ENCODE measurements around the gene MT1G. TPM values are rescaled to one million over a fixed set of nuclear protein-coding genes. Genes with fewer than 3 reads are reported as not detected.

MT1G gene
- total RNA-seq, 1 donor: 5.9 TPM

DNA sequence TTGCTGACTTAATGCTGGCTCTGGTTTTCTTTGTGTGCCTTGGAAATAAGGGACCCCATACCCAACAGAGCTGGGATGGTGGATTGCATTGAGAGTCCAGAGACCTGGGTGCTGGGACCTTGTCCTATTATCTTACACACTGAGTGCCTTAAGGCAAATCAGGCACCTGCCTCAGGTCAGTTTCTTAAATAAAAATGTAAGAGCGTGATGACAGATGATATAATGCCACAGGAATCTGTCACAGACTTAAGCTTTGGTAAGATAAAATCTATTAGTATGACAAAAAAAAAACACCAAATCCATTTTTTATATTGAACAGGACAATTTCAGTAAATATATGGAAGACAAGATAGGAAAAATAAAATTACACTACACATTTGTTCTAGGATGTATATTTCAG, 27.8 kb downstream of the MT1G start:
- DNase-seq (ENCODE audit: low read depth in 2 of 3, low spot score in 2 of 3): no peak

DNA sequence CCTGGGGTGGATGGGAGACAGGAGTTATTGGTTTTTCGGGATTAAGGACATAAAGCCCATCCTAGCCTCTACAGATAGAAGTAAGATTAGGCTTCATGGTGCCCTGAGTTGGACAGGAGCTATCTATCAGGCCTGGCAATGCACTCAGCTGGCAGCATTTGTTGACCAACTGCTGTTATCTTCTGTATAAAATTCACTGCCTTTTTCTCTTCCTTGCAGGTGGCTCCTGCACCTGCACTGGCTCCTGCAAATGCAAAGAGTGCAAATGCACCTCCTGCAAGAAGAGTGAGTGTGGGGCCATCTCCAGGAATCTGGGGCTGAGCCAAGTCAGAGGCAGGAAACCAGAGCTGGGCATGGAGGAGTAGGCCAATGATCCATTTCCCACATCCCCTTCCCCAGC, 28.8 kb downstream of the MT1G start:
- DNase-seq (ENCODE audit: low read depth in 2 of 3, low spot score in 2 of 3): no peak

DNA sequence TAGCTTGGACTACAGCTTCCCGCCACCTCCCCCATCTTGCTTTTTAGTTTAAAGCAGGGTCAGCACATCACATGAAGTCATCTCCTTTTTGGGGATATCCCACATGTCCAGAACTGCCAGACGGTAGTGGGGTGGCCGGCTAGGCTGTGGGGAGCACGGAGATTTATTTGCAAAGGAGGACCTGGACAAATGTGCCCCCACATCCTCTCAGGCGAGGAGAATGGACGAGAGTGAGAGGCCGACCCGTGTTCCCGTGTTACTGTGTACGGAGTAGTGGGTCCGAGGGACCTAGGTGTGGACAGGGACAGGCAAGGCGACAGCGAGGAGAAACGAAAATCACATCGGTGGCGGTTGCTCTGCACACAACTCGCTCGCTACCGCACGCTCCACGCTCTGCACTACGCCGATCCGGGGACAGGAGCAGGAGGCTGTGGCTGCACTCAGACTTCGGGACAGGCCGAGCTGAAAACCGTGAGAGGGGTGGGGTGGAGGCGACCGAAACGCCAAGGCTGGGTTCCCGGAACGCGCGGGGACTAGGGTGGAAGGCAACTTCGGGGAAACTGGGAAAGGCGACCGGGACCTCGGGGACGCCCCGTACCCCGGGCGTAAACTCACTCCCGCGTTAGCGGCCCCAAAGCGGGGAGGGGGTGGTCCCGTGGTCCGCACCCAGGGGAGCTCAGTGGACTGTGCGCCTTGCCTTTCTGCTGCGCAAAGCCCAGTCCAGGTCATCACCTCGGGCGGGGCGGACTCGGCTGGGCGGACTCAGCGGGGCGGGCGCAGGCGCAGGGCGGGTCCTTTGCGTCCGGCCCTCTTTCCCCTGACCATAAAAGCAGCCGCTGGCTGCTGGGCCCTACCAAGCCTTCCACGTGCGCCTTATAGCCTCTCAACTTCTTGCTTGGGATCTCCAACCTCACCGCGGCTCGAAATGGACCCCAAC, 29.8 kb downstream of the MT1G start, which contains the start of gene MT1A:
TSS of gene MT1A (plus strand) at position 853 of the 937 bp plus-strand sequence. CDS start at position 926, 73 bp downstream.
- DNase-seq (ENCODE audit: low read depth in 2 of 3, low spot score in 2 of 3): no peak

DNA sequence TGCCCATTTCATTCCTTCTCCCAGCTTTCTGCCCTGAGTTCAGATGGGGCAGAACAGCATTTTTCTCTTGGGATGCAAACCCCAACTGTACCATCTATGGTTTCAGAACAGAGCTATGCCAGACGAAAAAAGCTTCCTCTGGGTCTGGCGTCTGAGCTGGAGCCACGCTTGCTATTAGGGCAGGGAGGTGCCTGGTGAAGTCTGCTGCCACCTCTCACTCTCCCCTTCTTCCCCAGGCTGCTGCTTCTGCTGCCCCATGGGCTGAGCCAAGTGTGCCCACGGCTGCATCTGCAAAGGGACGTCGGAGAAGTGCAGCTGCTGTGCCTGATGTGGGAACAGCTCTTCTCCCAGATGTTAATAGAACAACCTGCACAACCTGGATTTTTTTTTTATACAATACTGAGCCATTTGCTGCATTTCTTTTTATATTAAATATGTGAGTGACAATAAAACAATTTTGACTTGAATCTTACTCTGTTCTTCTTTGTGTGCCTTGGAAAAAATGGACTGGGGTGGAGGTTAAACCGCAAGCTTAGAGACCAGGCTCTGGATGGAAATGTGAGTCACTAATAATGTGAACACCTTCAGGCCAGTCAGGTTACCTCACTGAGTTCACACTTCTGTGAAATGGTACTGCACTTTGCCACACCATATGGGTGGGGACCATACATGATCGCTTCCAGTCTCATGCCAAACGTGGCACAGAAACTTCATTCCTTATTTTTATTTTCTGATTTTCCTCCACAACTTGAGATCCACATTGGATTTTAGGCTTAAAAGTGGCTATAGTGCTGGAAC, 31.1 kb downstream of the MT1G start:
- no peak for DNase-seq (ENCODE audit: low read depth in 2 of 3, low spot score in 2 of 3)

DNA sequence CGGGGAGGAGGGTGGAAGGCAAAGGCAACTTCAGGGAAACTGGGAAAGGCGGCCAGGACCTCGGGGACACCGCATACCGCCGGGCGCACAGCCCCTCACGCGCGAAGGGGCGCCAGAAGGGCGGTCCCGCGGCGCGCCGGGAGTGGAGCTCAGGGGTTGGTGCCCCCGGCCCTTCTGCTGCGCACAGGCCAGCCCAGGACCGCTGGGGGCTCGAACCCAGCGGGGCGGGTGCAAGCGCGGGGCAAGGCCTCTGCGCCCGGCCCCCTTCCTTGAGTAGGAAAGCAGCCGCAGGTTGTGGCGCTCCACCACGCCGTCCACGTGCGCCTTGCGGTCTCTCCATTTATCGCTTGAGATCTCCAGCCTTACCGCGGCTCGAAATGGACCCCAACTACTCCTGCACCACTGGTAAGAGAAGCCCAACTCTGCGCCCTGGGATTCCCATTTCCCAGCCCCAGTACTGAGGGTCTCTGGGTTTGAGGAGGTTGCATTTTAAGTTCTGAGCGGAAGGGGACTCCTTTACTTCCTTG, 32.4 kb downstream of the MT1G start:
- DNase-seq (ENCODE audit: low read depth in 2 of 3, low spot score in 2 of 3): no peak

DNA sequence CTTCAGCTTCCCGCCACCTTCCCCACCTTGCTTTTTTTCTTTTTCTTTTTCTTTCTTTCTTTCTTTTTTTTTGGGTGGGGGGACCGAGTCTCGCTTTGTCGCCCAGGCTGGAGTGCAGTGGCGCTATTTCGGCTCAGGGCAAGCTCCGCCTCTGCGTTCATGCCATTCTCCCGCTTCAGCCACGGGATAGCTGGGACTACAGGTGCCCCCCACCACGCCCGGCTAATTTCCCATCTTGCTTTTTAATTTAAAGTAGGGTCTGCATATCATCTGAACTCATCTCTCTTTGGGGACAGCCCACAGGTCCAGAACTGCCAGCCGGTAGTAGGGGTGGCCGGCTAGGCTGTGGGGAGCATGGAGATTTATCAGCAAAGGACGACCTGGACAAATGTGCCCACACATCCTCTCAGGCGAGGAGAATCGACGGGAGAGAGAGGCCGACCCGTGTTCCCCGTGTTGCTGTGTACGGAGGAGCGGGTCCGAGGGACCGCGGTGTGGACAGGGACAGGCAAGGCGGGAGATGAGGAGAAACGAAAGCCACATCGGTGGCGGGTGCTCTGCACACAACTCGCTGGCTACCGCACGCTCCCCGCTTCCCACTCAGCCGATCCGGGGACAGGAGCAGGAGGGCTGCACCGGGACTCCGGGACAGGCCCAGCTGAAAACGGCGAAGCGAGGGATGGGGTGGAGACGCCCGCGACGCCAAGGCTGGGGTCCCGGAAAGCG, 33.0 kb downstream of the MT1G start:
- no peak for DNase-seq (ENCODE audit: low read depth in 2 of 3, low spot score in 2 of 3)

DNA sequence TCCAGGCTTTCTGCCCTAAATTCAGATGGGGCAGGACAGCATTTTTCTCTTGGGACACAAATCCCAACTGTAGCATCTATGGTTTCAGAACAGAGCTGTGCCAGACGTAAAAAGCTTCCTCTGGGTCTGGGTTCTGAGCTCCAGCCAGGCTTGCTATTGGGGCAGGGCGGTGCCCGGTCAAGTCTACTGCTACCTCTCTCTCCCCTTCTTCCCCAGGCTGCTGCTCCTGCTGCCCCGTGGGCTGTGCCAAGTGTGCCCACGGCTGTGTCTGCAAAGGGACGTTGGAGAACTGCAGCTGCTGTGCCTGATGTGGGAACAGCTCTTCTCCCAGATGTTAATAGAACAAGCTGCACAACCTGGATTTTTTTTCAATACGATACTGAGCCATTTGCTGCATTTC, 34.3 kb downstream of the MT1G start:
- no peak for DNase-seq (ENCODE audit: low read depth in 2 of 3, low spot score in 2 of 3)

DNA sequence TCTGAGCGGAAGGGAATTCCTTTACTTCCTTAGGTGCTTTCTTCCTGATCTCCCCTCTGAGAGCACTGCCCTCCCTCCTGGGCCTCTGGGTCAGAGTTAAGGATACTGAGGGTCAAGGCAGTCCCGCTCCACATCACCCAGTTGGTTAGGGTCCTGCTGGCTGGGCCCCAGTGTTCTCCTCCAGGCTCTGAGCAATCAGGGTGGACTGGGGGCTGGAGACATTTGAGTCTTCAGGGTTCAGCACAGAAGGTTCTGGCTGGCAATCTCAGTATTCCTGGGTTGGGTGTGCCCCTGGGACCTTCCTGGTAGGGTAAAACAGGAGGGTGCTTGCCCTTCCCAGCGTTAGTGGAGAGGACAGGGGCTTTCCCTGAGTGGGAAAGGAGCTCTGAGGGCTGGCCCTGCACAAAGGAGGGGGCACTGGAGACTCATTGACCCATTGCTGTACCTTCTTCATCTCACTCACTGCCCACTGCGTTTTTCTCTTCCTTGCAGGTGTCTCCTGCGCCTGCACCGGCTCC, 35.0 kb downstream of the MT1G start:
- DNase-seq (ENCODE audit: low read depth in 2 of 3, low spot score in 2 of 3): no peak

DNA sequence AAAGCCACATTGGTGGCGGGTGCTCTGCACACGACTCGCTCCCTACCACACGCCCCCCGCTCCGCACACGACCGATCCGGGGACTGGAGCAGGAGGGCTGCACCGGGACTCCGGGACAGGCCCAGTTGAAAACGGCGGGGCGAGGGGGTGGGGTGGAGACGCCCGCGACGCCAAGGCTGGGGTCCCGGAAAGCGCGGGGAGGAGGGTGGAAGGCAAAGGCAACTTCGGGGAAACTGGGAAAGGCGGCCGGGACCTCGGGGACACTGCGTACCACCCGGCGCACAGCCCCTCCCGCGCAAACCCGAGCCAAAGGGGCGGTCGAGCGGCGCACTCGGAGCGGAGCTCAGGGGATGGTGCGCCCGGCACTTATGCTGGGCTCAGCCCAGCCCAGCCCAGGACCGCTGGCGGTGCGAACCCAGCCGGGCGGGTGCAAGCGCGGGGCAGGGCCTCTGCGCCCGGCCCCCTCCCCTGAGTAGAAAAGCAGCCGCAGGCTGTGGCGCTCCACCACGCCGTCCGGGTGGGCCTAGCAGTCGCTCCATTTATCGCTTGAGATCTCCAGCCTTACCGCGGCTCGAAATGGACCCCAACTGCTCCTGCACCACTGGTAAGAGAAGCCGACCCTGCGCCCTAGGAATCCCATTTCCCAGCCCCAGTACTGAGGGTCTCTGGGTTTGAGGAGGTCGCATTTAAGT, 35.6 kb downstream of the MT1G start, which contains the start of gene MT1M:
TSS of gene MT1M (plus strand) at position 504 of the 692 bp plus-strand sequence. CDS start at position 577, 73 bp downstream.
- no peak for DNase-seq (ENCODE audit: low read depth in 2 of 3, low spot score in 2 of 3)

DNA sequence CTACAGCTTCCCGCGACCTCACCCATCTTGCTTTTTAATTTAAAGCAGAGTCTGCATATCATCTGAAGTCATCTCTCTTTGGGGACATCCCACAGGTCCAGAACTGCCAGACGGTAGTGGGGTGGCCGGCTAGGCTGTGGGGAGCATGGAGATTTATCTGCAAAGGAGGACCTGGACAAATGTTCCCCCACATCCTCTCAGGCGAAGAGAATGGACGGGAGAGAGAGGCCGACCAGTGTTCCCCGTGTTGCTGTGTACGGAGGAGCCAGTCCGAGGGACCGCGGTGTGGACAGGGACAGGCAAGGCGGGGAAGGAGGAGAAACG, 36.1 kb downstream of the MT1G start:
- DNase-seq (ENCODE audit: low read depth in 2 of 3, low spot score in 2 of 3): no peak

DNA sequence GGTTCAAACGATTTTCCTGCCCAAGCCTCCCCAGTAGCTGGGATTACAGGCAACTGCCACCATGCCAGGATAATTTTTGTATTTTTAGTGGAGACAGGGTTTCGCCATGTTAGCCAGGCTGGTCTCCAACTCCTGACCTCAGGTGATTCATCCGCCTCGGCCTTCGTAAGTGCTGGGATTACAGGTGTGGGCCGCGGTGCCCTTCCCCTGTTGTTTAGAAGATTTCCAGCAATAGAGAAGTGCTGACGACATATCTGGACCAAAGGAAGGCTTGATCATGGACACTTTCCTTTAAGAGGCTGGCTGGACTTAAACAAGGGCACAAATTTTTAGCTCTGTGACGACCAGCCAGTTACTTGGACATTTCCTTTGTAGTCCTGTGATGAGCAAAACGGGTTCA, 36.7 kb downstream of the MT1G start:
- no peak for DNase-seq (ENCODE audit: low read depth in 2 of 3, low spot score in 2 of 3)

DNA sequence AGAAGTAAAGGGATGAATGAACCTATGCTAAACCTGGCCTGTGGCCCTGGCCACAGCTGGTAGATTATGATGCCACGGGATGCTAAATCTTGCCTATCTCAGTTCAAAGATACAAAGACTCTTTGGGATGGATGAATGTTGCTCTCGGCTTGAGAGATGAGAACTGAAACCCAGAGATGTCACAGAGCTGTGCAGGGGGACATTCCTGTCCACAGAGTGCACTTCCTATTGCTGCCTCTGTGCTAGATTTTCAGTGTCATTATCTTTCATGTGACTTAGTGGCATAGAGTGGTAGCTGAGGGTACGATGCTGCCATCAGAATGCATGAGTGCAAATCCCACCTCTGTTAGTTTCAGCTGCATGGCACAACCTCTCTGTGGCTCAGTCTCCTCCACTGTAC, 37.7 kb downstream of the MT1G start:
- no peak for DNase-seq (ENCODE audit: low read depth in 2 of 3, low spot score in 2 of 3)

DNA sequence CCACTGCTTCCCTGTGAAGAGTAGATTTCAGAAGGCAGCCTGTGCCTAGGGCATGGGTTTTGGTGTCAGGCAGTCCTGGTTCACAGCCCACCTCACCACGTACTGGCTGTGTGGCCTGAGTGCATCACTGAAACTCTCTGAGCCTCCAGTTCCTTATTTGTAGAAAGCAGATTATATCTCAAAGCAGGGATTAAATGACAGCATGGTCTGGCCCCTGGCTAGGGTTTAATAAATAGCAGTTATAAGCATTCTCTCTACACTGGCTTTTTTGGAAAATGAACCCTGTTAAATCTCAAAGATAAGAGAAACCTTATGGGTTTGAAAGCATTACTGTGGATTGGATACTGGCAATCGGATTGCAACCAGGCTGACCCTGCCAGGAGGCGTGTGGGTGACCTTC, 38.3 kb downstream of the MT1G start:
- no peak for DNase-seq (ENCODE audit: low read depth in 2 of 3, low spot score in 2 of 3)

DNA sequence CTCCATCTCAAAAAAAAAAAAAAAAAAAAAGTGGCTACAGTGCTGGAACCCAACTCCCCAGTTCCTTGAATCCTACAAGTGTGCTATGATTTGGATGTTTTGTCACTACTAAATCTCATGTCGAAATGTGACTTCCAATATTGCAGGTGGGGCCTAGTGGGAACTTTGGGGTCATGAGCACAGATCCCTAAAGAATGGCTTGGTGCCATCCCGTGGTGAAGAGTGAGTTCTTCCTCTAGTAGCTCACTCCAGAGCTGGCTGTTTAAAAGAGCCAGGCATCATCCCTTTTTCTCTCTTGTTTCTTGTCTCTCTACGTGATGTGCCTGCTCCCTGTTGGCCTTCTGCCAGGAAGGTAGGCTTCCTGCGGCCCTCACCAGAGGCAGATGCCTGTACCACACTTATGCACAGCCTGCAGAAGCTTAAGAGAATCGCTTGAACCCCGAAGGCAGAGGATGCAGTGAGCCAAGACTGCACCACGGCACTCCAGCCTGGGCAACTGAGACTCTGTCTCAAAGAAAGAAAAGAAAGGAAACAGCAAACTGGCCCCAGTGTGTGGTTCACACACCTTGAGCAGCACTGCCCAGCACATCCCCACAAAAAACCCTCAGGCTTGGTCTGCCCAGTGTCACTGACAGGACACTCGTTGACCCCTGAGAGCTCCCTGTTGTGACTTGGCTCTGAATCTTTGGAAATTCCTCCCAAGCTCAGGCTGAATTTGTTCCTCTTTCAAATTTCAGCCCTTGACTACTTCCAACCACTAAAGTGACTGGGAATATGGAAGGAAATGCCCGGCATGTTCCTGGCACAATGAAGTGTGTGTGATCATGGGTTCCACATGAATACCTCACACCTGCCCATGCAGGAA, 39.1 kb downstream of the MT1G start:
- no peak for DNase-seq (ENCODE audit: low read depth in 2 of 3, low spot score in 2 of 3)

DNA sequence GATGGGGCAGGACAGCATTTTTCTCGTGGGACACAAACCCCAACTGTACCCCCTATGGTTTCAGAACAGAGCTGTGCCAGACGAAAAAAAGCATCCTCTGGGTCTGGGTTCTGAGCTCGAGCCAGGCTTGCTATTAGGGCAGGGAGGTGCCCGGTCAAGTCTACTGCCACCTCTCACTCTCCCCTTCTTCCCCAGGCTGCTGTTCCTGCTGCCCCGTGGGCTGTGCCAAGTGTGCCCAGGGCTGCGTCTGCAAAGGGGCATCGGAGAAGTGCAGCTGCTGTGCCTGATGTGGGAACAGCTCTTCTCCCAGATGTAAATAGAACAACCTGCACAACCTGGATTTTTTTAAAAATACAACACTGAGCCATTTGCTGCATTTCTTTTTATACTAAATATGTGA, 41.2 kb downstream of the MT1G start:
- DNase-seq (ENCODE audit: low read depth in 2 of 3, low spot score in 2 of 3): no peak

DNA sequence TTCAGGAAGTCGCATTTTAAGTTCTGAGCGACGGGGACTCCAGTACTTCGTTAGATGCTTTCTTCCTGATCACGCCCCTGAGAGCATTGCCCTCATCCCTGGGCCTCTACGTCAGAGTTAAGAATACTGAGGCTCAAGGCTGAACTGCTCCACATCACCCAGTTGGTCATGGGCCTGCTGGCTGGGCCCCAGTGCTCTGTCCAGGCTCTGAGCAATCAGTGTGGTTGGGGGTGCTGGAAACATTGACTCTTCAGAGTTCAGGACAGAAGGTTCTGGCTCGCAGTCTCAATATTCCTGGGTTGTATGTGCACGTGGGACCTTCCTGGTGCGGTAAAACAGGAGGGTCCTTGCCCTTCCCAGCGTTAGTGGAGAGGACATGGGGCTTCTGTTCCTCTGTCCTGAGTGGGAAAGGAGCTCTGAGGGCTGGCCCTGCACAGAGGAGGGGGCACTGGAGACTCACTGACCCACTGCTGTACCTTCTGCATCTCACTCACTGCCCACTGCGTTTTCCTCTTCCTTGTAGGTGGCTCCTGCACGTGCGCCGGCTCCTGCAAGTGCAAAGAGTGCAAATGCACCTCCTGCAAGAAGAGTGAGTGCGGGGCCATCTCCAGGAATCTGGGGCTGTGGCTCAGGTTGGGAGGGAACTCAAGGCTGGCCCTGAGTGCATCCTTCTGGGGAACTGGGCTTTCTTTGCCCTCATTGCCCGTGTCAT, 41.8 kb downstream of the MT1G start:
- no peak for DNase-seq (ENCODE audit: low read depth in 2 of 3, low spot score in 2 of 3)

DNA sequence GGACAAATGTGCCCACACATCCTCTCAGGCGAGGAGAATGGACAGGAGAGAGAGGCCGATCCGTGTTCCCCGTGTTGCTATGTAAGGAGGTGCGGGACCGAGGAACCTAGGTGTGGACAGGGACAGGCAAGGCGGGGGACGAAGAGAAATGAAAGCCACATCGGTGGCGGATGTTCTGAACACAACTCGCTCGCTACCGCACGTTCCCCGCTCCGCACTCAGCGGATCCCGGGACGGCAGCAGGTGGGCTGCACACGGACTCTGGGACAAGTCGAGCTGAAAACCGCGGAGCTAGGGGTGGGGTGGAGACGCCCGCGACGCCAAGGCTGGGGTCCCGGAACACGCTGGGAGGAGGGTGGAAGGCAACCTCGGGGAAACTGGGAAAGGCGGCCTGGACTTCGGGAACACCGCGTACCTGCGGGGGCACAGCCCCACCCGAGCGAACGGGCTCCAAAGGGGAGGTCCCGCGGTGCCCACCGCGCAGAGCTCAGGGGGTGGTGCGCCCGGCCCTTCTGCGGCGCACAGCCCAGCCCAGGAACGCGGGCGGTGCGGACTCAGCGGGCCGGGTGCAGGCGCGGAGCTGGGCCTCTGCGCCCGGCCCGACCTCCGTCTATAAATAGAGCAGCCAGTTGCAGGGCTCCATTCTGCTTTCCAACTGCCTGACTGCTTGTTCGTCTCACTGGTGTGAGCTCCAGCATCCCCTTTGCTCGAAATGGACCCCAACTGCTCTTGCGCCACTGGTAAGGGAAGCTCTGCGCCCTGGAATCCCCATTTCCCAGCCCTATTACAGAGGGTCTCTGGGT, 42.5 kb downstream of the MT1G start, which contains the start of gene MT1E:
TSS of gene MT1E (plus strand) at position 642 of the 803 bp plus-strand sequence. CDS start at position 713, 71 bp downstream.
- peak in 2 of 3 donors; percentile 42 to 63 for DNase-seq (ENCODE audit: low read depth in 2 of 3, low spot score in 2 of 3)

Measured in hematopoietic multipotent progenitor cell (in vitro differentiated cells).